Measurements from ENCODE around the gene TFB1M.
"Not testable (repeated sequence)": the region's sequence is repeated elsewhere in the genome, so short reads cannot be mapped to it uniquely, and the experiment has no call there.

The TFB1M gene

GRCh38 chr6:155297669-155298068 is 16.6 kb downstream of the TFB1M start:
- DNase-seq: no peak

GRCh38 chr6:155292711-155293110 is 21.6 kb downstream of the TFB1M start:
- DNase-seq: no peak

- DNase-seq: no peak
These were observed 23.0 kb downstream of the TFB1M start for GRCh38 chr6:155291291-155291690.

- no peak for DNase-seq
These were observed 23.8 kb downstream of the TFB1M start for GRCh38 chr6:155290491-155290890.

- no peak for DNase-seq
These were observed 26.5 kb downstream of the TFB1M start for GRCh38 chr6:155287762-155288161.

- no peak for DNase-seq
These were observed 29.5 kb downstream of the TFB1M start for GRCh38 chr6:155284775-155285174.

GRCh38 chr6:155278319-155279049 is 35.8 kb downstream of the TFB1M start:
- no peak for DNase-seq

GRCh38 chr6:155276638-155277037 is 37.6 kb downstream of the TFB1M start:
- DNase-seq: no peak

GRCh38 chr6:155275808-155276480 is 38.3 kb downstream of the TFB1M start:
- DNase-seq: no peak

- no peak for DNase-seq
These were observed 39.8 kb downstream of the TFB1M start for GRCh38 chr6:155274533-155274932.

- DNase-seq: no peak
These were observed 40.2 kb downstream of the TFB1M start for GRCh38 chr6:155274106-155274505.

- no peak for DNase-seq
These were observed 40.9 kb downstream of the TFB1M start for GRCh38 chr6:155273431-155273830.

GRCh38 chr6:155272353-155273232 is 41.7 kb downstream of the TFB1M start:
- DNase-seq: no peak

- no peak for DNase-seq
These were observed 43.1 kb downstream of the TFB1M start for GRCh38 chr6:155271145-155271544.

GRCh38 chr6:155270561-155271091 is 43.7 kb downstream of the TFB1M start:
- DNase-seq: no peak

GRCh38 chr6:155269765-155270164 is 44.5 kb downstream of the TFB1M start:
- DNase-seq: no peak

GRCh38 chr6:155268088-155268867 is 46.0 kb downstream of the TFB1M start:
- not testable (repeated sequence) for DNase-seq

GRCh38 chr6:155267411-155267810 is 46.9 kb downstream of the TFB1M start:
- no peak for DNase-seq

GRCh38 chr6:155265843-155266535 is 48.3 kb downstream of the TFB1M start:
- DNase-seq: no peak

GRCh38 chr6:155264693-155265320 is 49.5 kb downstream of the TFB1M start:
- no peak for DNase-seq

- no peak for DNase-seq
These were observed 50.8 kb downstream of the TFB1M start, which contains the start of gene CLDN20 for GRCh38 chr6:155263373-155264063. Gene CLDN20 (plus strand): TSS chr6:155264013. CDS start chr6:155275720, 11,707 bp downstream.

Data from COR-L47 (cell line).